Tibial artery (tissue), 4 donors: Measurements from ENCODE around the gene RFPL4A.
"Not testable (repeated sequence)": the region's sequence is repeated elsewhere in the genome, so short reads cannot be mapped to it uniquely, and the experiment has no call there.

ENCODE experiments used
- DNase-seq, 2 donors: peaks; one replicate each; pipeline ENCODE4 v3.0.0-alpha.2; 2019
- H3K27ac ChIP-seq, 2 donors: fragments of 200-600 bp; sonication (generic) in 1 of 2; 1 replicate in 1 of 2; 2 replicates in 1 of 2; pipeline ENCODE4 v1.5.1; 2018 to 2019; ENCODE audit warnings: mild to moderate bottlenecking in 1 of 2
- H3K27me3 ChIP-seq, 2 donors: fragments of 200-600 bp; sonication (generic) in 1 of 2; one replicate each; pipeline versions ENCODE4 v1.5.1 to v1.6.0; 2016 to 2019
- H3K36me3 ChIP-seq, 3 donors: fragments of 200-600 bp; sonication (generic) in 2 of 3; one replicate each; pipeline ENCODE4 v1.5.1; 2016 to 2019; ENCODE audit warnings: mild to moderate bottlenecking in 2 of 3
- H3K4me1 ChIP-seq, 4 donors: fragments of 200-600 bp; sonication (generic) in 2 of 4; 1 replicate in 3 of 4; 2 replicates in 1 of 4; pipeline ENCODE4 v1.5.1; 2016 to 2019
- H3K4me3 ChIP-seq, 2 donors: fragments of 200-600 bp; sonication (generic) in 1 of 2; 1 replicate in 1 of 2; 2 replicates in 1 of 2; pipeline ENCODE4 v1.5.1; 2018 to 2019; ENCODE audit warnings: mild to moderate bottlenecking in 2 of 2
- H3K9me3 ChIP-seq, 3 donors: fragments of 200-600 bp; sonication (generic) in 1 of 3; one replicate each; pipeline ENCODE4 v1.5.1; 2016 to 2019
- intact Hi-C: fragments of 100-400 bp; cut with DNase I; formaldehyde crosslinking; loops from one replicate; pipeline ENCODE4 v1.15.0; 2023; ENCODE audit warnings: low total_unique reads
- TF ChIP-seq, protein P1 (sequence below), 2 experiments: fragments of 200-600 bp in 1 of 2; fragments of 450-650 bp in 1 of 2; IDR thresholded peaks; one replicate each; pipeline ENCODE4 v1.5.1; 2017 to 2019; ENCODE audit warnings: antibody characterized with exemption in 2 of 2, mild to moderate bottlenecking in 1 of 2, moderate library complexity in 1 of 2

The RFPL4A gene

DNA sequence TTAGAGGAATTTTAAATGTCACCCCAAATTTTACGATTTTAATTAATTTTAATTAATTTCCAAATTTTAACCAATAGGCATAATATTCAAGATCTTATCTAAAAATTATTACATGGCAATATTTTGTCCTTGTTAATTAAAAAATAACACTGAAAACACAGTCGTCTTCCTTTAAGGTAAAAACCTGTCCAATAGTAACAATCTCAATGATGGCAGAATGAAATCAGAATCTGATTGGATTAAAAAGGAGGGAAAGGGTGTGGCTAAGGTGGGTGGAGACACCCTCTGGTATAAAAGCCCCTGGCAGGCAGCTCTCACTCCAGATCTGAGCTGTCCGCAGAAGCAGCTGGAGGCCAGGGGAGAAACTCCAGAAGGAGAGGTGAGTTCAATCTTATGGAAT, at the start of gene RFPL4A:
RFPL4A (plus strand) TSS at position 301 of the 400 bp plus-strand sequence. CDS start 2,704 bp downstream, outside the sequence.
- DNase-seq, intact Hi-C loops, H3K36me3 ChIP-seq: not testable (repeated sequence)

DNA sequence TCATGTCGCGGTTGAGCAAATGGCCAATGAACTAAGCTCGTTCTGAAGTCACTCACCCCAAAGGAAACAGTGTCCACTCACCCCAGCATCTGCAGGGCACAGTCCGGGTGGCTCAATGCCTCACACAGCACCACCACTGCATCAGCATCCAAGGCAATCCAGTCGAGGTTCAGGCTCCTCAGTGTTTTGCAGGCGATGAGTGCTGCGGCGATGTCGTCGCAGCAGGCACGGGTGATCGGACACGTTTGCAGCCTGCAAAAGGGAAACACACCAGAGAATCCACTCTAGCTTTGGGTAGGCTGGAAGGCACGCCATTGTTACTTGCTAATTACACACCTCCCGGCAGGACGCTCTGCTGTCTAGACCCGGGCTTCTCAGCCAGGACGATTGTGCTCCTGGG, 47.2 kb upstream of the RFPL4A start:
- no peaks in the 10 kb centered on the region for H3K4me1 ChIP-seq
- H3K27me3 ChIP-seq = peaks cover 0 to 2% of the 10 kb centered on the region in 2 donors
- TF ChIP-seq, protein P1, sequence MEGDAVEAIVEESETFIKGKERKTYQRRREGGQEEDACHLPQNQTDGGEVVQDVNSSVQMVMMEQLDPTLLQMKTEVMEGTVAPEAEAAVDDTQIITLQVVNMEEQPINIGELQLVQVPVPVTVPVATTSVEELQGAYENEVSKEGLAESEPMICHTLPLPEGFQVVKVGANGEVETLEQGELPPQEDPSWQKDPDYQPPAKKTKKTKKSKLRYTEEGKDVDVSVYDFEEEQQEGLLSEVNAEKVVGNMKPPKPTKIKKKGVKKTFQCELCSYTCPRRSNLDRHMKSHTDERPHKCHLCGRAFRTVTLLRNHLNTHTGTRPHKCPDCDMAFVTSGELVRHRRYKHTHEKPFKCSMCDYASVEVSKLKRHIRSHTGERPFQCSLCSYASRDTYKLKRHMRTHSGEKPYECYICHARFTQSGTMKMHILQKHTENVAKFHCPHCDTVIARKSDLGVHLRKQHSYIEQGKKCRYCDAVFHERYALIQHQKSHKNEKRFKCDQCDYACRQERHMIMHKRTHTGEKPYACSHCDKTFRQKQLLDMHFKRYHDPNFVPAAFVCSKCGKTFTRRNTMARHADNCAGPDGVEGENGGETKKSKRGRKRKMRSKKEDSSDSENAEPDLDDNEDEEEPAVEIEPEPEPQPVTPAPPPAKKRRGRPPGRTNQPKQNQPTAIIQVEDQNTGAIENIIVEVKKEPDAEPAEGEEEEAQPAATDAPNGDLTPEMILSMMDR (IDR thresholded peaks at IDR 0.05) = no peak
- H3K4me3 ChIP-seq = no peak overlapping the region
- no peaks in the 10 kb centered on the region for H3K36me3 ChIP-seq
- H3K9me3 ChIP-seq = no peaks in the 10 kb centered on the region
- no peak overlapping the region for H3K27ac ChIP-seq
- no peak for DNase-seq
- intact Hi-C loops = no loop called here

More for the DNA sequence above, at the start of gene RFPL4A:
- H3K4me1 ChIP-seq, H3K4me3 ChIP-seq, H3K27me3 ChIP-seq, H3K27ac ChIP-seq, H3K9me3 ChIP-seq: not testable (repeated sequence)

DNA sequence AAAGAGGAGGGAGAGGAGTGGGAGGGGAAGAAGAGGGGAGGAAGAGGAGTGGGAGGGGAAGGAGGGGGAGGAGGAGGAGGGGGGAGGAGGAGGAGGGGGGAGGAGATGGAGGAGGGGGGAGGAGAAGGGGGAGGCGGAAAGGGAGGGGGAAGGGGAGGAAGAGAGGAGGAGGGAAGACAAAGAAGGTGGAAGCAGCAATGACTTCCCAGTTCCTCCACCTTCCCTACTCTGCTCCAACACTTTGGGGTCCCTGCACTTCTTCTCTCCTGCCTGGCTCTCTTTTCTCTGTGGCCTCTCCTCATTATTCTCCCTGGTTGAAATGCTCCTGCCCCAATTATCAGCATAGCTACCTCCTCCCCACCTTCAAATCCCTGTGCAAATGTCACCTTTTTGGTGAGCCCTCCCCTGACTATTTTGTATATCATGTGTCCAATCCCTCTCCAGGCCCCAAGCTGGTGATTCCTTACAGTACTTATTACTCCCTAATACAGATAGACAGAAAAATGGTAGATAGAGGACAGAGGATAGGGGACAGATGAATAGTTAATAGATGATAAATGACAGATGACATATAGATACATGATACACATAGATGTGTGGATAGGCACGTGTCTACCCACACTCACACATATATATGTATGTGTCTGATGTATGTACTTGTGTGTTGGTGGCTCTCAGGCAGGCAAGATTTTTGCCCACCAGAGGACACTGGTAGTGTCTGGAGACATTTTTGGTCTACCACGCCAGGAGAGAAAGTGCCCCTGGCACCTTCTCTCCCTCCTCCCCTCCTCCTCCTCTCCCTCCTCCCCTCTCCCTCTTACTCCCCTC, 45.9 kb upstream of the RFPL4A start:
- intact Hi-C loops = no loop called here
- Histone ChIP-seq H3K9me3 (no peaks in the 10 kb centered on the region), H3K36me3 (no peaks in the 10 kb centered on the region), H3K4me1 (no peaks in the 10 kb centered on the region), H3K27ac (no peak overlapping the region), H3K27me3 (peaks cover 0 to 8% of the 10 kb centered on the region in 2 donors), H3K4me3 (no peak overlapping the region)
- DNase-seq = no peak
- TF ChIP-seq, protein P1 (IDR thresholded peaks at IDR 0.05) = no peak

DNA sequence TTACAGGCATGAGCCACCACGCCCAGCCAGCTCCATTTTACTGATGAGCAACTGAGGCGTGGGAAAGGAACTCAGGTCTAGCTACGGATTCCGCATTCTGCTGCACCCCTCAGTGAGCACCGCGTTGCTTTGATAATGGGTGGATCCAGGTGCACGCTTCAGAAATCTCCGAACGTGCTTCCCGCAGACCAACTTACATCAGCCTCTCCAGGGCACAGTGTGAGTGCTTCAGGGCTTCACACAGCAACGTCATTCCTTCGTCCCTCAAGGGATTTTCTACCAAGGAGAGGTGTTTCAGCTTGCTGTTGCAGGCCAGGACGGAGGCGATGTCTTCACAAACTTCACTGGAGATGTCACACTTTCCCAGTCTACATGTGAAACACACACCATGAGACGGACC, 42.4 kb upstream of the RFPL4A start:
- Histone ChIP-seq H3K9me3 (no peaks in the 10 kb centered on the region), H3K27ac (no peak overlapping the region), H3K27me3 (peaks cover 0 to 28% of the 10 kb centered on the region in 2 donors), H3K36me3 (no peaks in the 10 kb centered on the region), H3K4me1 (no peaks in the 10 kb centered on the region), H3K4me3 (no peak overlapping the region)
- no peak for DNase-seq
- intact Hi-C loops = no loop called here
- TF ChIP-seq, protein P1 (IDR thresholded peaks at IDR 0.05) = no peak

DNA sequence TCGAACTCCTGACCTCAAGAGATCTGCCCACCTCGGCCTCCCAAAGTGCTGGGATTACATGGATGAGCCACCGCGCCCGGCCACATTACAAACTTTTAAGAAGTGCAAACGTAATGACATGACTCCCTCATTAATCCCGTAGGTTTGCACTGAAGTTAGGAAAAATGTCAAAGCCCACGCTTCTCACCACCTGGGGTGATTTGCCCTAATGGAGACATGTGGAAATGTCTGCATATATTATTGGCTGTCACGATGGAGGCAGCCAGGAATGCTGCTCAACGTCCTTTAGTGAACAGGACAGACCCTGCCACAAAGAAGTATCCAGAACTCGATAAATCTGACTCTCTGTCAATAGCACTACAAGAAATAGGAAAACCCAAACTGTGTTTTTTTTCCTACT, 41.6 kb upstream of the RFPL4A start:
- no peak for DNase-seq
- Histone ChIP-seq H3K4me3 (no peak overlapping the region), H3K9me3 (no peaks in the 10 kb centered on the region), H3K36me3 (no peaks in the 10 kb centered on the region), H3K4me1 (no peaks in the 10 kb centered on the region), H3K27ac (no peak overlapping the region), H3K27me3 (peaks cover 0 to 28% of the 10 kb centered on the region in 2 donors)
- TF ChIP-seq, protein P1 (IDR thresholded peaks at IDR 0.05) = no peak
- intact Hi-C loops = no loop called here

DNA sequence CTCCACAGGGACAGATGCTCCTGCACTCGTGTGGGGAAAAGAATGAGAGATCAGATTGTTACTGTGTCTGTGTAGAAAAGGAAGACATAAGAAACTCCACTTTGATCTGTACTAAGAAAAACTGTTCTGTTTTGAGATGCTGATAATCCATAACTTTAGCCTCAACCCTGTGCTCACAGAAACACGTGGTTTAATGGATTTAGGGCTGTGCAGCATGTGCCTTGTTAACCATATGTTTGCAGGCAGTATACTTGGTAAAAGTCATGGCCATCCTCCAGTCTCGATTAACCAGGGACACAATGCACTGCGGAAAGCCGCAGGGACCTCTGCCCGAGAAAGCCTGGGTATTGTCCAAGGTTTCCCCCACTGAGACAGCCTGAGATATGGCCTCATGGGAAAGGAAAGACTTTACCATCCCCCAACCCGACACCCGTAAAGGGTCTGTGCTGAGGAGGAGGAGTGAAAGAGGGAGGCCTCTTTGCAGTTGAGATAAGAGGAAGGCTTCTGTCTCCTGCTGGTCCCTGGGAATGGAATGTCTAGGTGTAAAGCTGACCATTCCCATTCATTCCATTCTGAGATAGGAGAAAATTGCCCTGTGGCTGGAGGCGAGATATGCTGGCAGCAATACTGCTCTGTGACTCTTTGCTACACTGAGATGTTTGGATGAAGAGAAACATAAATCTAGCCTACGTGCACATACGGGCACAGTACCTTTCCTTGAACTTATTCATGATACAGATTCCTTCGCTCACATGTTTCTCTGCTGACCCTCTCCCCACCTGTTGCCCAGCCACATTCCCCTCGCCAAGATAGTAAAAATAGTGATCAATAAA, 40.8 kb upstream of the RFPL4A start:
- DNase-seq, H3K4me1 ChIP-seq, H3K4me3 ChIP-seq, H3K36me3 ChIP-seq, H3K9me3 ChIP-seq, H3K27ac ChIP-seq, intact Hi-C loops: not testable (repeated sequence)
- H3K27me3 ChIP-seq = peaks cover 0 to 28% of the 10 kb centered on the region in 2 donors
